Hematopoietic multipotent progenitor cell treated with erythropoietin and hydrocortisone succinate and interleukin-3 and kit ligand, for 6 days (in vitro differentiated cells): Measurements from ENCODE around the gene TSHZ2.
"Not testable (repeated sequence)": the region's sequence is repeated elsewhere in the genome, so short reads cannot be mapped to it uniquely, and the experiment has no call there.

Source experiments
- DNase-seq: peaks from one replicate; pipeline ENCODE4 v3.0.0-alpha.2; 2015

Gene TSHZ2

GRCh38 chr20:53365539-53366075 lies 393.4 kb downstream of the TSHZ2 start:
- no peak for DNase-seq

- not testable (repeated sequence) for DNase-seq
Observed at GRCh38 chr20:53366928-53367327, 394.8 kb downstream of the TSHZ2 start.

- no peak for DNase-seq
Observed at GRCh38 chr20:53369871-53370270, 397.7 kb downstream of the TSHZ2 start.

- DNase-seq, result no peak
Observed at GRCh38 chr20:53370345-53370961, 398.3 kb downstream of the TSHZ2 start.

- DNase-seq, result no peak
Observed at GRCh38 chr20:53371216-53371615, 399.1 kb downstream of the TSHZ2 start.

GRCh38 chr20:53376021-53376420 lies 403.9 kb downstream of the TSHZ2 start:
- DNase-seq, result no peak

GRCh38 chr20:53379014-53379832 lies 407.1 kb downstream of the TSHZ2 start:
- DNase-seq, result no peak

- no peak for DNase-seq
Observed at GRCh38 chr20:53379833-53380120, 407.6 kb downstream of the TSHZ2 start.

- DNase-seq, result no peak
Observed at GRCh38 chr20:53381568-53382262, 409.6 kb downstream of the TSHZ2 start.

GRCh38 chr20:53382263-53382844 lies 410.2 kb downstream of the TSHZ2 start:
- no peak for DNase-seq

- no peak for DNase-seq
Observed at GRCh38 chr20:53383916-53384315, 411.8 kb downstream of the TSHZ2 start.

GRCh38 chr20:53384392-53384791 lies 412.2 kb downstream of the TSHZ2 start:
- DNase-seq, result no peak

- DNase-seq, result no peak
Observed at GRCh38 chr20:53385941-53386767, 414.0 kb downstream of the TSHZ2 start.

GRCh38 chr20:53387983-53388675 lies 416.0 kb downstream of the TSHZ2 start:
- DNase-seq, result no peak

- no peak for DNase-seq
Observed at GRCh38 chr20:53389516-53390300, 417.6 kb downstream of the TSHZ2 start.

- DNase-seq, result no peak
Observed at GRCh38 chr20:53390770-53391169, 418.6 kb downstream of the TSHZ2 start.

- no peak for DNase-seq
Observed at GRCh38 chr20:53394433-53394832, 422.3 kb downstream of the TSHZ2 start.

GRCh38 chr20:53395188-53395923 lies 423.2 kb downstream of the TSHZ2 start:
- no peak for DNase-seq

- no peak for DNase-seq
Observed at GRCh38 chr20:53399083-53399482, 426.9 kb downstream of the TSHZ2 start.

- no peak for DNase-seq
Observed at GRCh38 chr20:53399592-53400335, 427.6 kb downstream of the TSHZ2 start.
